HepG2 (cell line): Measurements from ENCODE around the gene BRCA2.

Experiments
- BCL6 ChIP-seq: IDR thresholded peaks from 2 replicates; pipeline ENCODE4 v1.6.1; 2016; ENCODE audit warnings: missing genetic modification reagents, missing compliant biosample characterization
- FIP1L1 ChIP-seq: fragments of 200-400 bp; formaldehyde crosslinking; IDR thresholded peaks from 2 replicates; pipeline ENCODE4 v1.6.1; 2018; ENCODE audit warnings: low read depth, mild to moderate bottlenecking, low read length, moderate library complexity, borderline replicate concordance; ENCODE audit not compliant: insufficient read depth
- GATAD1 ChIP-seq: IDR thresholded peaks from 2 replicates; pipeline ENCODE4 v1.6.1; 2016; ENCODE audit warnings: missing genetic modification reagents, missing compliant biosample characterization
- GTF2F1 ChIP-seq: fragments of 150-350 bp; IDR thresholded peaks from 2 replicates; pipeline ENCODE4 v1.6.1; 2014; ENCODE audit warnings: low read length
- MYC ChIP-seq: sonication (generic); formaldehyde crosslinking; IDR thresholded peaks from 2 replicates; pipeline ENCODE4 v1.9.0; 2021; ENCODE audit warnings: missing genetic modification reagents, borderline replicate concordance
- POLR2A ChIP-seq, 2 experiments: IDR thresholded peaks; 2 replicates each; pipeline ENCODE4 v1.6.1; 2011; ENCODE audit warnings: low read depth in 2 of 2, low read length in 2 of 2, mild to moderate bottlenecking in 1 of 2, moderate library complexity in 1 of 2; ENCODE audit not compliant: insufficient read depth in 1 of 2
- SRY ChIP-seq: sonication (generic); formaldehyde crosslinking; IDR thresholded peaks from 2 replicates; pipeline ENCODE4 v1.8.0; 2022; ENCODE audit warnings: mild to moderate bottlenecking, missing genetic modification reagents
- TRIM22 ChIP-seq: fragments of 450-650 bp; IDR thresholded peaks from 2 replicates; pipeline ENCODE4 v1.6.1; 2017
- ZNF282 ChIP-seq: fragments of 450-650 bp; IDR thresholded peaks from 2 replicates; pipeline ENCODE4 v1.6.1; 2018; ENCODE audit not compliant: partially characterized antibody
- ZNF616 ChIP-seq: sonication (generic); formaldehyde crosslinking; IDR thresholded peaks from 2 replicates; pipeline ENCODE4 v1.5.0; 2020; ENCODE audit warnings: low read depth, mild to moderate bottlenecking, missing genetic modification reagents

- TF ChIP-seq GATAD1 (CRISPR knock-in tag) = peak; percentile 66
- TF ChIP-seq ZNF282 = no peak
- TF ChIP-seq TRIM22 = no peak
- no peak for TF ChIP-seq SRY (CRISPR knock-in tag)
- 0 out of 2 replicates have a peak, but pooled peaks have one; percentile 33 for TF ChIP-seq FIP1L1
- TF ChIP-seq GTF2F1 = no peak
- TF ChIP-seq ZNF616 (CRISPR knock-in tag) = no peak
- TF ChIP-seq MYC (CRISPR knock-in tag) = peak; percentile 82
- TF ChIP-seq POLR2A (IDR thresholded peaks at IDR 0.05; ENCODE audit: insufficient read depth in 1 of 2, low read depth in 2 of 2, low read length in 2 of 2) = peak; percentile 69 to 74
- TF ChIP-seq BCL6 (CRISPR knock-in tag) = peak; percentile 92
Measured at GRCh38 chr13:32427852-32428580, 112.7 kb downstream of the BRCA2 start, which contains the start of gene N4BP2L1.
